Stimulated activated CD4-positive, alpha-beta T cell treated with anti-CD3 and anti-CD28 coated beads, Interleukin-1b, Interleukin-23, amount 100 ng/mL, for 1 hour (primary cell): ENCODE measurements around the gene LRTM2.

Experiments used
- DNase-seq, 2 donors: peaks; one replicate each; pipeline ENCODE4 v3.0.0-alpha.2; 2020; ENCODE audit warnings: low read depth in 2 of 2

Gene LRTM2

GRCh38 chr12:1883513-1883912, 63.1 kb downstream of the LRTM2 start:
- DNase-seq, result no peak

- DNase-seq, result no peak
Observed at GRCh38 chr12:1884651-1885050, 64.3 kb downstream of the LRTM2 start.

GRCh38 chr12:1885082-1885596, 64.8 kb downstream of the LRTM2 start:
- no peak for DNase-seq

- DNase-seq, result no peak
Observed at GRCh38 chr12:1885599-1886245, 65.4 kb downstream of the LRTM2 start.
